Measurements from ENCODE around the gene SAMD11.

The SAMD11 gene

DNA sequence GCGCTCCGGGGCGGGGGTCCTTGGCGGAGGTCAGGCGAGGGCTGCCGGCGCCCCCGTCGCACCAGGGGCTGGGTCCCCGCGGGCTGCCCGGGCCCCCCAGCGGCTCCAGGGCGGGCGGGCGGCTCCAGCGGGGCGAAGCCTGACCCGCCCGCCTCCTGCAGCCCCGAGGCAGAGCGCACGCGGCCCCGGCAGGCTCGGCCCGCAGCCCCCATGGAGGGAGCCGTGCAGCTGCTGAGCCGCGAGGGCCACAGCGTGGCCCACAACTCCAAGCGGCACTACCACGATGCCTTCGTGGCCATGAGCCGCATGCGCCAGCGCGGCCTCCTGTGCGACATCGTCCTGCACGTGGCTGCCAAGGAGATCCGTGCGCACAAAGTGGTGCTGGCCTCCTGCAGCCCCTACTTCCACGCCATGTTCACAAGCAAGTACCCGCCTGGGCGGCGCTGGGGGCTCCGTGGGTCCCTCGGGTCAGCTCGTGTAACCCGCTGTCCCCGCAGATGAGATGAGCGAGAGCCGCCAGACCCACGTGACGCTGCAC lies 37.5 kb downstream of the SAMD11 start:
- no peak for DNase-seq

DNA sequence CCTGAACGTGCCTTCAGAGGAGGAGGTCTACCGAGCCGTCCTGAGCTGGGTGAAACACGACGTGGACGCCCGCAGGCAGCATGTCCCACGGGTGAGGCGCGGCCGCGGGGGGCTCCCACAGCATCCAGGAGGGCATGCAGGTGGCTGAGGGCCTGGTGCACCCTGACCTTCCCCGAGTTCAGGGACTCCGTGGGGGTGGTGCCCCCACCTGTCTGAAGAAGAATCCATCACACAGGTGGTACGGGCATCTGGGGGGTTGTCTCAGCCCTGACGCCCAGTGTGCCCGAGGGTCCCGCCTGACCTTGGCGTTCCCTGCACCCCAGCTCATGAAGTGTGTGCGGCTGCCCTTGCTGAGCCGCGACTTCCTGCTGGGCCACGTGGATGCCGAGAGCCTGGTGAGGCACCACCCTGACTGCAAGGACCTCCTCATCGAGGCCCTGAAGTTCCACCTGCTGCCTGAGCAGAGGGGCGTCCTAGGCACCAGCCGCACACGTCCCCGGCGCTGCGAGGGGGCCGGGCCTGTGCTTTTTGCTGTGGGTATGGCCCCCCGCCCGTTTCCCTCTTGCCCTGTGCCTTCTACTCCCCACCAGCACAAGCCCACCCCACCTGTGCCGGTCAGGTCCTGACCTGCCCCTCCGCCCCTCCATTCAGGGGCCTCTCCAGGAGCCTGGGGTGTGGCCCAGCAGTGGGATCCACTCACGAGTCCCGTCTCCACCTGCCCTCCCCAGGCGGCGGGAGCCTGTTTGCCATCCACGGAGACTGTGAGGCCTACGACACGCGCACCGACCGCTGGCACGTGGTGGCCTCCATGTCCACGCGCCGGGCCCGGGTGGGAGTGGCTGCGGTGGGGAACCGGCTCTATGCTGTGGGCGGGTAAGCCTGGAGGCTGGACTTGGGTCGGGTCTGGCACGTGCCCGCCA lies 38.9 kb downstream of the SAMD11 start:
- no peak for DNase-seq

DNA sequence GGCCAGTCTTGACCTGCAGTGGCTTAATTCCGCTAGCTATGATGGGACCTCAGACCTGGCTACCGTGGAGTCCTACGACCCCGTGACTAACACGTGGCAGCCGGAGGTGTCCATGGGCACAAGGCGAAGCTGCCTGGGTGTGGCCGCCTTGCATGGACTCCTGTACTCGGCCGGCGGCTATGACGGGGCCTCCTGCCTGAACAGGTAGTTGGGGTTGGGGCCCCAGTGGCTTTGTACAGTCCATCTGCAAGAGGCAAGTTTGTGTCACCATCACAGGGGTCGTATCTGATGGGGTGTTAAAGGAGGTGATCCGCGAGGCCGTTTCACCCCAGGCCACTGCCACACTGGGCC lies 39.6 kb downstream of the SAMD11 start:
- no peak for DNase-seq

DNA sequence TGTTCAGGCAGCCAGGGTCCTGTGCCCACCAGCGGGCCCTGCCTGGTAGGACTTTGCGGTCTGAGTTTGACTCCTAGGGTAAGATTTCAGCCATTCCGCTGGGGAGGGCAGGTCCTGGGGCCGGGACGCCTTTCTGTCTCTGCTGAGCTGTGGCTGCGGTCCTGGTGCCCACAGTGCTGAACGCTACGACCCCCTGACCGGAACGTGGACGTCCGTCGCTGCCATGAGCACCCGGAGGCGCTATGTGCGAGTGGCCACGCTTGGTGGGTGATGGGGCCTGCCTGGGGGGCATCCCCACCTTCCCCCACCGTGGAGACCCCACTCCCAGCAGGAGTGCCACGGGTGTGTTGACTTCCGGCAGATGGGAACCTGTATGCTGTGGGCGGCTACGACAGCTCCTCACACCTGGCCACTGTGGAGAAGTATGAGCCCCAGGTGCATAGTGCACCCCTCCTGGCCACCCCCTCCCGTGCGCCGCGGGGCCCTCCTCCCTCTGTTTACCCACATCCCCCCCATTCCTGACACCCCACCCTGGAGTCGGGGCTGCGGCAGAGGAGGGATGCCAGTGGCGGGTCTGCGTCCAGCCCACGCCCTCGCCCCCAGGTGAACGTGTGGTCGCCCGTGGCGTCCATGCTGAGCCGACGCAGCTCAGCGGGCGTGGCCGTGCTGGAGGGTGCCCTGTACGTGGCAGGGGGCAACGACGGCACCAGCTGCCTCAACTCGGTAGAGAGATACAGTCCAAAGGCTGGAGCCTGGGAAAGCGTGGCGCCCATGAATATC lies 40.2 kb downstream of the SAMD11 start:
- no peak for DNase-seq

DNA sequence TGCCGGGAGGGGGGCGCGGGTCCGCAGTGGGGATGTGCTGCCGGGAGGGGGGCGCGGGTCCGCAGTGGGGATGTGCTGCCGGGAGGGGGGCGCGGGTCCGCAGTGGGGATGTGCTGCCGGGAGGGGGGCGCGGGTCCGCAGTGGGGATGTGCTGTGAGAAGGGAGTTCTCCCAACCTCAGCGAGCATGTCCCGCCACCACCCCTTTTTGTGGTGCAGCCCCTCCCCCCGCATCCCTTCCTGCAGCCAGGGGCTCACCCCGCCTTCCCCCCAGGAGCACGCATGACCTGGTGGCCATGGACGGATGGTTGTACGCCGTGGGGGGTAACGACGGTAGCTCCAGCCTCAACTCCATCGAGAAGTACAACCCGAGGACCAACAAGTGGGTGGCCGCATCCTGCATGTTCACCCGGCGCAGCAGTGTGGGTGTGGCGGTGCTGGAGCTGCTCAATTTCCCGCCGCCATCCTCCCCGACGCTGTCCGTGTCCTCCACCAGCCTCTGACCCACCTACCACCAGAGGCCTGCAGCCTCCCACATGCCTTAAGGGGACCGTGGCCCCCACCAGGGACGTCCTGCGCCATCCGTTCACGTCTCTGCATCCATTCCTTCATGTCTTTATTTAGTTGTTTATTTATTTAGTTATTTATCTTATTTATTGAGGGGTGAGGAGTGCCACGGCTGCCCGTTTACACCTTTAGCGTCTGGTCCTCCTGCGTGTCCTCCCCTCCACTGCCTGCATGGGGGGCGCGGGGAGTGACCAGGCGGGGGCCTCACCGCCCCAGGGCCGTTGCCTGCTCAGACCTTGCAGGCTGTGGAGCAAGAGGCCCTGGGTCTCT lies 41.2 kb downstream of the SAMD11 start:
- no peak for DNase-seq

DNA sequence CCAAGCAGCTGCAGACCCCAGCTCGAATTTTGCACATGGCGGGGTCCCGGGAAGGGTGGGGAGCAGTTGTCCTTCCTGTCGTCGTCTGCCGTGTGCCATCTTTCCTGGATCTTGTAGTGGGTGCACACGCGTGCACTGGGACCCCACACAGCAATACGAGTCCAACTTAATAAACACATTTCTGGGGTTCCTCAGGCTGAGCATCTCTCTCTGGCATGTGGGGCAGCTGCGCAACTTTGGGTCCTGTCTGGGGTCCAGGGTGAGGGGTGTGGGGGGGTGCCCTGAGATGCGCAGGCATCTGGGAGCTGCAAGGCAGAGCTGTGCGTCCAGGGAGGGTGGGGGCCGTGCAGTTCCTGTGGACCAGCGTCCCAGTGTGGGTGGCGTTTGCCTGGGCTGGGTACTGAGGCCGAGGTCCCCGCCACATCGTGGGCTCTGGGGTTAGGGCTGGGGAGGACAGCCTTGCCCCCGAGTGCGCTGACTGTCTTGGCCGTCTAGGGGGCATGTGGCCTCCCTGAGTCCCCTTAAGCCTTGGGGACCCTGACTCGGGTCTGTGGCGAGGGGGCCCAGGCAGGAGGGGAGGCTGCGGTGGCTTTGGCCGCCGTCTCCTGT lies 41.9 kb downstream of the SAMD11 start:
- no peak for DNase-seq

DNA sequence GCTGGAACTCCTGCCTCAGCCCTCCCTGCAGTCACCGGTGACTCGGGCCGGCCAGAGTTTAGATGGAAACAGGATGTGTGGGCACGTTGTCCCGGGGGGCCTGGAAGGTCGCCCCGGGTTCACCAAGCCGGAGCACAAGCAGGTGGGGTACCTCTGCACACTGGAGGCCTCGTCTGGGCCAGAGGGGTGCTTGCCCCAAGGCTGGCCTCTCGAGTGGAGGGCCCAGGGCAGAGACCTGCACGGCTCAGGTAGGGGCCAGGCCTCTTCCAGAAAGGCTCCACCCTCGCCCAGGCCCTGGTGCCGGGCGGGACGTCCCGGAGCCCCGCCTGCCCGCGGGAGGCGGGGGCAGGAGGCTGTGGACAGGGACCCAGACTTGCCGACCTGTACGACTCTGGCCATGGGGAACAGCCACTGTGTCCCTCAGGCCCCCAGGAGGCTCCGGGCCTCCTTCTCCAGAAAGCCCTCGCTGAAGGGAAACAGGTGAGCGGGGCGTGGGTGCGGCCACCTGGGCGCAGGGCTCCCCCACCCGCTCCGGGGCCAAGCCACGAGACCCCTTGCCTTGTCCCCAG lies 42.5 kb downstream of the SAMD11 start, which contains the start of gene PLEKHN1:
Gene PLEKHN1 (plus strand): TSS at position 348 of the 569 bp plus-strand sequence. CDS start 50 bp downstream, at position 398.
- DNase-seq, result no peak

DNA sequence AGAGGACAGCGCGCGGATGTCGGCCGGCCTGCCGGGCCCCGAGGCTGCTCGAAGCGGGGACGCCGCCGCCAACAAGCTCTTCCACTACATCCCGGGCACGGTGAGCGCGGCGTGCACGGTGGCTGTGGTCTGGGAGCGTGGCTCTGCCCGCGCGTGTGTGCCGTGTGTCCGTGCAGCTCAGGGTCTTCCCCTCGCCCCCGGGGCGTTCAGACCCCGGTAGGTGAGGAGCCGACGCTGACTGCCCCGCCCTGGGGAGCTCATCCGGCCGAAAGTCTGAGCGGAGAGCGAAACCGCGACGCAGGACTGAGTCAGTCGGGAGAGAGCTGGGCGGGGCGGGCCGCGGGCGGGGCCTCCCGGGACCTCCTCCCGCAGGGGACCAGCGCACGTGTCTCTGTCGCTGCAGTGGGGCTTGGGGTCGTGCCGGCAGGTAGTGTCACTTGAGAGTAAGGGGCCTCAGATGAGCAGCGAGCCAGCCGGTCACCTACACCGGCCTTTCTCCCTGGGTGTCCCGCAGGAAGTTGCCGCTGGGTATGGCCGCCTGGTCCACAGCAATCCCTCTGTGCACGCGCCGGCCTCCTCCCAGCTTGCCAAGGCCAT lies 43.1 kb downstream of the SAMD11 start:
- peak in 3 of 58 donors; percentile 11 to 19 (median 16) for DNase-seq

DNA sequence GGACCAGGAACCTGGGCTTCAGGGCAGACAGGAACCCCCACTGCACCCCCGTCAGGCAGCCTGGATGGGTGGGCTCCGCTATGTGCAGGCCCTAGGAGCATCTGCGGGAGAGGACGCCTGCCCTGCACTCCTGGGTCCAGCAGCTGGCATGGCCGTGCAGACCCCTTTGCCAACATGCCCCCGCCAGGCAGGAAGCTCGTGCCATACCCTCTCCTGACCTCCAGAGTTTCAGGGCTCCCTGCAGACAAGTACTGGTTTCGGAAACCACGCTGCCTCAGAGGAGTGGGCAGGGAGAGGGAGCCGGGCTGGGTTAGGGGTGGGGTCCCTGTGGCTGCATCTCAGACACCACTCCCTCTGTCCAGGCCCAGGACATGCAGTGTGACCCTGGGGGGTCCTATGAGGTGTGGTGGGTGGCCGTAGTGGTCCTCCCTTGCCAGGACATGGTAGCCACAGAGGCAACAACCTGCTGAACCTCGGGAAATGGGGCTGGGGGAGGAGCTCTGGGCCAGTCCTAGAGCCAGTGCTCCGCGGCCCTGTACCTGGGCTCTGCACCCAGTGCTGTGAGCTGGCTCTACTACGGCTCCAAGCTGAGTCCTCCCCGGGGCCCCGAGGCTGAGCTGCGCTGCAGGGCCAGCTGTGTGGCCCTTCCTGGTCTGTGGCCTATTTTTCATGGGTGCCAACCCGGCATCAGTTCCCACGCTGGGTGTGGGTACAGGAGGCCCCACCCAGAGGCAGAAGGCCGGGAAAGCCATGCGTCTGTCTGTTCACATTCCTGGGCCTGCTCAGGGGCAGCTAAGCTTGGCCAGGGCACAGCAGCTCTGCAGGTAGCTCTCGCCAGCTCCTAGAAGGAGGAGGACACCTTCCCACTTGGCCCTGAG lies 44.0 kb downstream of the SAMD11 start:
- DNase-seq, result no peak

DNA sequence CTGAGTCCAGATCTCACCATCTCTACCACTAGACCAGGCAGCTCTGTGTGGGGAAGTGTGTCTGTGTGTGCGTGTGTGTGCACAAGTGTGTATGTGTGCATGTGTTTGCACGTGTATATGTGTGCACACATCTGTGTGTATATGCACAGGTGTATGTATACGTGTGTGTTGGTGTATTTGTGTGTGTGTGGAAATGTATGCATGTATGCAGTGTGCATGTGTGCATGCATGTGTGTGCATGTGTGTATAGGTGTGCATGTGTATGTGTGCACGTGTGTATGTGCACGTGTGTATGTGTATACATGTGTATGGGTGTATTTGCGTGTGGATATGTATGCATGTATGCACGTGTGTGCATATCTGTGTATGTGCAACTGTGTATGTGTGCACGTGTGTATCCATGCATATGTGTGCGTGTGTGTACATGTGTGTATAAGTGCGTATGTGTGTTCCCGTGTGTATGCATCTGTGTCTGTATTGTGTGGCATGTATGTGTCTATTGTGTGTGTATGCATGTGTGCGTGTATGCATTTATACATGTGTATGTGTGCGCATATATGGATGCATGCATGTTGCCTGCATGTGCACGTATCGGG lies 45.6 kb downstream of the SAMD11 start:
- no peak for DNase-seq

DNA sequence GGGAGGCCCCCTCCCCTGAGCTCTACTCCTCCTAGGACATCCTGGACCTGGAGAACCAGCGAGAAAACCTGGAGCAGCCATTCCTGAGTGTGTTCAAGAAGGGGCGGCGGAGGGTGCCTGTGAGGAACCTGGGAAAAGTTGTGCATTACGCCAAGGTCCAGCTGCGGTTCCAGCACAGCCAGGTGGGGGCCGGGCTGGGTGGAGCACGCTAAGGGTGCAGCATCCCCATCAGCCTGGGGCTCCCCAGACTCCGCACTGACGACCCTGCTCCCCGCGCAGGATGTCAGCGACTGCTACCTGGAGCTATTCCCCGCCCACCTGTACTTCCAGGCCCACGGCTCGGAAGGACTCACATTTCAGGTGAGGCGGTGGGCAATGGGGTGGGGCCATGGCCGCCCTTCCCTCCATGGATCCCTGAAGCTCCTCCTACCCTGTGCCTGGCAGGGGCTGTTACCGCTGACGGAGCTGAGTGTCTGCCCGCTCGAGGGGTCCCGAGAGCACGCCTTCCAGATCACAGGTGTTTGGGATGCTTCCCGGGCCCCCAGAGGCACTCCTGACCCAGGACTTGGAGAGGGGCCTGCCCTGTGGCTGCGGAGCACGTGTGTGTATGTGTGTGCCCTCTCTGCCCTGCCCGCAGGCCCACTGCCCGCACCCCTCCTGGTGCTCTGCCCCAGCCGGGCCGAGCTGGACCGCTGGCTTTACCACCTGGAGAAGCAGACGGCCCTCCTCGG lies 46.7 kb downstream of the SAMD11 start:
- DNase-seq, result no peak

DNA sequence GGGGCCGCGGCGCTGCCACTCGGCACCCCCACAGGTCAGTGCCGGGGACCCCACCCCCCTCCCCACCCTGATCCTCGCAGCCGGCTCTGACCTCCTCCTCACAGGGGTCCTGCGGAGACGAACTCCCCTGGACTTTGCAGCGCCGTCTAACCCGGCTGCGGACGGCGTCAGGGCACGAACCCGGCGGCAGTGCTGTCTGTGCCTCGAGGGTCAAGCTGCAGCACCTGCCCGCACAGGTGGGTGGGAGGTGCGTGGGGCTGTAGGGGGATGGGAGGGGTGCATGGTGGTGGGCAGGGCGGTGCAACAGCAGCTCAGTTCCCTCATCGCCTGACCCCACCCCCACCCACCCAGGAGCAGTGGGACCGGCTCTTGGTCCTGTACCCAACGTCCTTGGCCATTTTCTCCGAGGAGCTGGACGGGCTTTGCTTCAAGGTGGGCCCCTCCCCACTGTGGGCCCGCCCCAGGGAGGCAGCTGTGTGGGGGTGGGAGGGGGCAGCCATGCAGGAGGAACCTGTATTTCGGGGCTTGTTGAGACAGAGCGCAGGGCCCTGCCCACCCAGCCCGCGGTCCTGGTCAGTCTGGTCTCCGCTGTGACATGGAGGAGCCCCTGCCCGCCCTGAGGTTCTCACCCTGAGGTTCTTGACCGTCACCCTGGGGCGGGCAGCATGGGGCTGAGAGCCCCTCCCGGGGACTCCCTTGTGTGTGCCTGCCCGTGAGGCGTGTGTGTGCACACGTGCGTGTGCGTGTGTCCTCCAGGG lies 47.4 kb downstream of the SAMD11 start:
- DNase-seq, result no peak

DNA sequence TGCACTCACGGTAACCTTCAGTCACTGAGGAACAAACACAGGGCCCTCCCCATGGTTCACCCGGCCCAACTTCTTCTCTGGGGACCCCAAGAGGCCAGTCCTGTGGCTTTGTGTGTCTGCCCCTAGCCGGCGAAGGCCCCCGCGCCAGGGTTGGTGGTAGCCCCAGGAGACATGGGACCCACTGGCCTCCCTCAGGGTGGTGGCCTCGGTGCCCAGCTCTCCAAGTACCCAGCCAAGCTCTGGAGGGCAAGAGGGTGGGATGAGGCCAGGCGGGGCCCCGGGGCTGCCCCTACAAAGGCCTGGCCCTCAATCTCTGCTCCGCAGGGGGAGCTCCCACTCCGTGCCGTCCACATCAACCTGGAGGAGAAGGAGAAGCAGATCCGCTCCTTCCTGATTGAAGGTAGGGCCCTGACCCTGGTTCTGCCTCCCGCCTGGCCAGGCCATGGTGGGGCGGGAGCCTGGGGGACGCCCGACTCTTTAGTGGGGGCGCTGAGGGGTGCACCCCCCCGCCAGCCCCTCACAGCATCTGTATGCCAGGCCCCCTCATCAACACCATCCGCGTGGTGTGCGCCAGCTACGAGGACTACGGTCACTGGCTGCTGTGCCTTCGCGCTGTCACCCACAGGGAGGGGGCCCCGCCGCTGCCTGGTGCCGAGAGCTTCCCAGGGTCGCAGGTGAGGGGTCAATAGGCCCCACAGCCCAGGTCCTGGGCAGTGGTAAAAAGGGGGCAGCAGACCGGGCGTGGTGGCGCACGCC lies 48.2 kb downstream of the SAMD11 start:
- DNase-seq, result no peak

DNA sequence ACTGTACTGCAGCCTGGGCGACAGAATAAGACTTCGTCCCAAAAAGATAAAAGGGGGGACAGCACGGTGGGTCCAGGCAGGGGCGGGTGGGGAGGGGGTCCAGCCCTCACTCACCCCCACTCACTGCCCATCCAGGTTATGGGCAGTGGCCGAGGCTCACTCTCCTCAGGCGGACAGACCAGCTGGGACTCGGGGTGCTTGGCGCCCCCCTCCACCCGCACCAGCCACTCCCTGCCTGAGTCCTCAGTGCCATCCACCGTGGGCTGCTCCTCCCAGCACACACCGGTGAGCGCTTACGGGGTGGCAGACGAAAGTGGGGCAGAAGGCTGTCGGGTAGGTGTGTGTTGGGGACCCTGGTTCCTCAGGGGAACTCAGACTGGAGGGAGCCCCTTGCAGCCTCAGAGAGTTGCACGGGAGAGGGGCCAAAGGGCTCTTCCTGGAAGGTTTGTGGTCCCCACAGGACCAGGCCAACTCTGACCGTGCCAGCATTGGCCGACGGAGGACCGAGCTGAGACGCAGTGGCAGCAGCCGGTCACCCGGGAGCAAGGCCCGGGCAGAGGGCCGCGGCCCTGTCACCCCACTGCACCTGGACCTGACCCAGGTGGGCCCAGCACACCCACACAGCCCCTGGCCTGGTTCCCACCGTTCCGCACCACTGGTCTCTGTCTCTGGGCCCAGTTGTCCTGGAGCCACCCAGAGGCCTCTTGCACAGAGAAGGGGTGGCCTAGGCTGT lies 49.2 kb downstream of the SAMD11 start:
- DNase-seq, result no peak

DNA sequence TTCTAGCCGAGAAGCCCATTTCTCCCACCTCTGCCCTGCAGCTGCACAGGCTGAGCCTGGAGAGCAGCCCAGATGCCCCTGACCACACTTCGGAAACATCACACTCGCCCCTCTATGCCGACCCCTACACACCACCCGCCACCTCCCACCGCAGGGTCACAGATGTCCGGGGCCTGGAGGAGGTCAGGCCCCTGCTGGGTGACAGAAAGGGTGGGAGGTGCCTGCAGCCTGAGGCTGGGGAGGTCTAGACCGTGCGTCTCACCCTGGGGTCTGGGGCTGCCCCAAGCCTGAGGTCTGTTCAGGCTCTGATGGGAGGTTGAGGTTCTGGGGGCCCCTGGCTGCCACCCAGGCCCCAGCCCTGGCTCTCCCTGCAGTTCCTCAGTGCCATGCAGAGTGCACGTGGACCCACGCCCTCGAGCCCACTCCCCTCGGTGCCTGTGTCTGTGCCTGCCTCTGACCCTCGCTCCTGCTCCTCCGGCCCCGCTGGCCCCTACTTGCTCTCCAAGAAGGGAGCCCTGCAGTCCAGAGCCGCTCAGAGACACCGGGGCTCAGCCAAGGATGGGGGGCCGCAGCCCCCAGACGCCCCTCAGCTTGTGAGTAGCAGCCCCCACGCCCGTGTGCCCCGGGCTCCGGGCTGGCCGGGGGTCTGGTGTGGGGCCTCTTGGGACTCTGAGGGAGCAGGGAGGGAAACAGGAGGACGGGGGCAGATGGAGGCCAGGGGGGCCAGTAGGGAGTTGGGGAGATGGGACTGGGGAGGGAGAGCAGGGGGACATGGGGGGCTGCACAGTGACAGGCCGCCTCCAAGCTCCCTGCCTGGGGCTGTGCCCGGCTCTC lies 50.0 kb downstream of the SAMD11 start:
- DNase-seq, result no peak

All from anterior cingulate cortex (tissue), 58 donors.